C4-2B (cell line): ENCODE measurements around the gene GLYR1.

Experiments used
- H3K27ac ChIP-seq: fragments of 450-650 bp; 2 replicates; pipeline ENCODE4 v1.5.1; 2017
- ZFX ChIP-seq: fragments of 450-650 bp; IDR thresholded peaks from 2 replicates; pipeline ENCODE4 v1.6.1; 2017
- TF ChIP-seq, protein P1 (sequence below): fragments of 450-650 bp; conservative IDR thresholded peaks from 2 replicates; pipeline ENCODE4 v1.5.1; 2017; ENCODE audit warnings: mild to moderate bottlenecking

Gene GLYR1

DNA sequence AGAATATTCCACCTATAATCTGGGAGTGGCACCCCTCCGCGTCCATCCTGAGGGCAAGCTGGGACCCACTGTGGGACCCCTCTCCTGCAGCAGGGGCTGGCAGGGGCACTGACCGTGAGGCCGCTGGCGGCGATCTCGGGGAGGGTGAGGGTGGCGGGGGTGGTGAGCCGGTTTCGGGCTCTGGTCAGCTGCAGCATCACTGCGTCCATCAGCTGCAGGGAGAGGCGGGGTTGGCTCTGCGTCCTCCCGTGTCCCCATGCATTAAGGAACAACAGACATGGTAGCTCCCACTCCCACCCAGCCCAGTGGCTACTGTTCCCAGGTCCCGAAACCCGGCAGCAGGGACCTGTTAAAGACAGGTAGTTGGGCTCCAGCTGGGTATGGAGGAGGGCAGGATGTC is 48.6 kb downstream of the GLYR1 start:
- H3K27ac ChIP-seq: no peak overlapping the region
- TF ChIP-seq, protein P1, sequence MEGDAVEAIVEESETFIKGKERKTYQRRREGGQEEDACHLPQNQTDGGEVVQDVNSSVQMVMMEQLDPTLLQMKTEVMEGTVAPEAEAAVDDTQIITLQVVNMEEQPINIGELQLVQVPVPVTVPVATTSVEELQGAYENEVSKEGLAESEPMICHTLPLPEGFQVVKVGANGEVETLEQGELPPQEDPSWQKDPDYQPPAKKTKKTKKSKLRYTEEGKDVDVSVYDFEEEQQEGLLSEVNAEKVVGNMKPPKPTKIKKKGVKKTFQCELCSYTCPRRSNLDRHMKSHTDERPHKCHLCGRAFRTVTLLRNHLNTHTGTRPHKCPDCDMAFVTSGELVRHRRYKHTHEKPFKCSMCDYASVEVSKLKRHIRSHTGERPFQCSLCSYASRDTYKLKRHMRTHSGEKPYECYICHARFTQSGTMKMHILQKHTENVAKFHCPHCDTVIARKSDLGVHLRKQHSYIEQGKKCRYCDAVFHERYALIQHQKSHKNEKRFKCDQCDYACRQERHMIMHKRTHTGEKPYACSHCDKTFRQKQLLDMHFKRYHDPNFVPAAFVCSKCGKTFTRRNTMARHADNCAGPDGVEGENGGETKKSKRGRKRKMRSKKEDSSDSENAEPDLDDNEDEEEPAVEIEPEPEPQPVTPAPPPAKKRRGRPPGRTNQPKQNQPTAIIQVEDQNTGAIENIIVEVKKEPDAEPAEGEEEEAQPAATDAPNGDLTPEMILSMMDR: no peak
- TF ChIP-seq ZFX: no peak

DNA sequence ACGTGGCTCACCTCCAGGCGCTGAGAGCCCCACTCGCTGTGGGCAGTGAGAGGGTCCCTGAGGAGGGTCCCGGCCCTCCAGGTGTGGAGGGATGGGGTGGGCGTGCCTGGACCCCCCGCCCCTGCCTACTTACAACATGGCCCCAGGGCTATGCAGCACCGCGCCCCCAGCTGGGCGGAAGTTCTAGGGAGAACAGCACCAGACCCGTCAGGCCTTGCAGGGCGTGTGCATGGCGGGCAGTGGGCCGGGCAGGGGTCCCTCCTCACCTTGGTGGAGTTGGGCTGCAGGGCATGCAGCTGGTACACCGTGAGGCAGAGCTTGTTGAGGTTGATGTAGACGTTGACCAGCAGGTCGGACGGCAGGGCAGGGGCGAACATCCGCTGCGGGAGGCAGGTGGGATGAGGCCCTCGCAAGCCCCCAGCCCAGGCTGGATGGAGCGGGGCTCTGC is 49.3 kb downstream of the GLYR1 start:
- no peak for TF ChIP-seq ZFX
- TF ChIP-seq, protein P1: no peak
- no peak overlapping the region for H3K27ac ChIP-seq

DNA sequence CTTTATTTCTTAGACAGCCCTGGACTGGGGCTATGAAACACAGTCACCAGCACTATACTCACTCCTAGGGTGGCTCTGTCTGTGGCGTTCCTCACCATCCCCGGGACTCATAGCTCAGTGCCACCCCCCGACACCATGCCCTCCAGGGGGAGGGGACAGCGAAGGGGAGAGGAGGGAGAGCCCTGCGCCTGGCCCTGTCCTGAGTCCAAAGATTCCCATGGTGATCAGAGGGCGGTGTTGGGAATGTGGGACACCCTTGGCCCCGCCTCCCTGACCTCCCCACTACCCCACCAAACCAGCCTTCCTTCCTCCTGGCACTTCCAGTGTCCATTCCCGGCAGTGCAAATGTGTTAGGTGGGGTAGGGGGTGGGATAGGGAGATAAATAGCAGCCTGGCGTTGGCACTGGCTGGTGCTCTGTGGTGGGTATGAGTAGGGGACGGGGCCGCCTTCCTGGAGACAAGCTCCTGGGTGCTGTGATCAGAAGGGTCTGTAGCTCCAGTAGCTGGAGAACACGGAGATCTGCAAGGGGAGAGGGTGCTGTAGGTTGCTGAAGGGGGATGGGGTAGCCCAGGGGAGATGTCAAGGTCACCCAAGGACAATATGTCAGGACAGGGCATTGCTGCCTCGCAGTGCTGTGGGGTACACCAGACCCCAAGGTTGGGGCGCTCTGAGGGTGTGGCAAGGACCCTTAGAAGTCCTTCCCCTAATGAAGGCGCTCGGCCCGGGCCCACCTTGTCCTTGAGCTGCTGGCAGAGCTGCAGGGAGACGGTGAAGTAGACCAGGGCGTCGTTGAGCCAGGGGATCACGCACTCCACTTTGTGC is 49.9 kb downstream of the GLYR1 start:
- H3K27ac ChIP-seq: no peak overlapping the region
- TF ChIP-seq, protein P1: no peak
- no peak for TF ChIP-seq ZFX

DNA sequence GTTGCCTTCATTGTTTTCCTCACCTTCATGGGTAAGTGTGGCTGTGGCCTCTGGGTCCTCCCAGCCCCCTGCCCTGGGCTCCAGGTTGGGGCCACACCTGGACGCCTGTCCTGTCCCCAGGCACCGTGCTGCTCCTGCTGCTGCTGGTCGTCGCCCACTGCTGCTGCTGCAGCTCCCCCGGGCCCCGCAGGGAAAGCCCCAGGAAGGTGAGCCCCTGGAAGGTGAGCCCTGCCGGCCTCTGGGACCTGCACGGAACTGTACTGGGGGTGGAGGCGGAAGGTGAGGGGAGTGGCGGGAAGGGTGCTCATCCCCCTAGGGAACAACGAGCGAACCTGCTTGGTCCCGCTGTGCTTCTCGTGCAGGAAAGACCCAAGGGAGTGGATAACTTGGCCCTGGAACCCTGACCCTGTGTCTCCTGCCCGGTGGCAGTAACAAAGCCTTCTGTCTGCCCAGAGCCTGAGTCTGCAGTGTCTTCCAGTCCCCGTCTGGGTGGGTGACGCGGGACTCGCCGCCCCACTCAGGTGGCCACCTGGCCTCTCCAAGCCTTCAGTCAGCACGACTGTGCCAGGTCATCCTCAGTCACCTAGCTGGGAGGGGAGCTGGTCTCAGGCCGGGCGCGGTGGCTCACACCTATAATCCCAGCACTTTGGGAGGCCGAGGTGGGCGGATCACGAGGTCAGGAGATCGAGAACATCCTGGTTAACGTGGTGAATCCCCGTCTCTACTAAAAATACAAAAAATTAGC is 51.1 kb downstream of the GLYR1 start:
- TF ChIP-seq ZFX: no peak
- TF ChIP-seq, protein P1: no peak
- 0 out of 2 replicates have a peak overlapping the region, but pooled peaks have one; percentile 11 for H3K27ac ChIP-seq

DNA sequence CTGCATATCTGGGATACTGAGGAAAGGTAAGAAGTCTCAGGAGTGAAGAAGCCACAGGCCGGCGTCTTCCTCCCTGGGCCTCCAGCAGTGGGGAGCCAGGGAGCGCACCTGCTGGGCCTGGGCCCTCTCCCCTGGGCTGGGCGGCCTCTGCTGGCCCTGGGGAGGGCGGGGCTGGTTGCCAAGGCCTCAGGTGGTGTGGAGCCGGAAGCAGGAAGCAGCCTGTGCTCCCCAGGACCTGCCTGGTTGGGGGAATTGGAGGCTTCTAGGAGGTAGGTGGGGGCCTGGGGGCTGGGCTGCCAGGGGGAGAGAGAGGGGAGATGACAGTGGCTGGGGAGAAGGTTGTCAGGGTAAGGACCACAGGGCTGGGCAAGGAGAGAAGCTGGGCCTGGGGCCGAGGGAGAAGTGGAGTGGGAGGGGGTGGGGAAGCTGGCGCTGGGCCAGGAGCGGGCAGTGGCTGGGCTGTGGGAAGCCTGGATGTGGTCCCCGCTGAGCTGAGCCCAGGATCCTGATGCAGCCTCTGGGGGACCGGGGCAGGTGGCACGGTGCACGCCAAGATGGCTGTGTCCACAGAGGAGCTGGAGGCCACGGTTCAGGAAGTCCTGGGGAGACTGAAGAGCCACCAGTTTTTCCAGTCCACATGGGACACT is 51.8 kb downstream of the GLYR1 start, which contains the start of gene SMIM22:
TSS of gene SMIM22 (plus strand) at position 189 of the 647 bp plus-strand sequence. CDS start at position 555, 366 bp downstream.
- 0 out of 2 replicates have a peak within 1 kb of the TSS, but pooled peaks have one; percentile 11 for H3K27ac ChIP-seq
- no peak for TF ChIP-seq ZFX
- TF ChIP-seq, protein P1: no peak

DNA sequence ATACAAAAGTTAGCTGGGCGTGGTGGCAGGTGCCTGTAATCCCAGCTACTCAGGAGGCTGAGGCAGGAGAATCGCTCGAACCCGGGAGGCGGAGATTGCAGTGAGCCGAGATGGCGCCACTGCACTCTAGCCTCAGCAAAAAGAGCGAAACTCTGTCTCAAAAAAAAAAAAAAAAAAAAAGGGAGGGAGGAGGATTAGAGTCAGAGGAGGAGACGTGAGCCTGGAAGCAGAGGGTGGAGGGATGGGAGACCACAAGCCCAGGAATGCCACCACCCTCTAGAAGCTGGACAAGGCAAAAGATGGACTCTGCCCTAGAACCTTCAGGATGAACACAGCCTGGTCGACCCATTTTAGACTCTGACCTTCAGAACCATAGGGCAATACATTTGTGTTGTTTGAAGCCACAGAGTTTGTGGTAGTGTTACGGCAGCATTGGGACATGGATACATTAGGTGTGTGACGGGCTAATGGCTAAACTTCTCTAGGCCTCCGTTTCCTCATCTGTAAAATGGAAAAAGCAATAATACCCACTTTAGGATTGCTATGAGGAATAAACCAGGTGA is 54.1 kb downstream of the GLYR1 start:
- H3K27ac ChIP-seq: no peak overlapping the region
- TF ChIP-seq ZFX: no peak
- TF ChIP-seq, protein P1: no peak
